IPS DF 6.9 (cell line): ENCODE results near the gene MDC1.

Experiments
- DNase-seq: peaks from one replicate; pipeline ENCODE4 v3.0.0-alpha.2; 2013; ENCODE audit warnings: low read depth, low spot score
- H3K27ac ChIP-seq: one replicate; pipeline ENCODE4 v1.5.1; 2013; ENCODE audit warnings: low read length, control low read depth
- H3K27me3 ChIP-seq: 2 replicates; pipeline ENCODE4 v1.6.1; 2013; ENCODE audit warnings: mild to moderate bottlenecking, low read length; ENCODE audit not compliant: control insufficient read depth, insufficient read depth
- H3K36me3 ChIP-seq: 2 replicates; pipeline ENCODE4 v1.6.1; 2013; ENCODE audit warnings: low read length; ENCODE audit not compliant: control insufficient read depth, insufficient read depth
- H3K4me1 ChIP-seq: 2 replicates; pipeline ENCODE4 v1.6.1; 2013; ENCODE audit warnings: low read length; ENCODE audit not compliant: control insufficient read depth, insufficient read depth
- H3K4me3 ChIP-seq: 2 replicates; pipeline ENCODE4 v1.5.1; 2013; ENCODE audit warnings: mild to moderate bottlenecking, low read length
- H3K9me3 ChIP-seq: 2 replicates; pipeline ENCODE4 v1.6.1; 2013; ENCODE audit warnings: low read length, inconsistent platforms; ENCODE audit not compliant: control insufficient read depth, insufficient read depth
- WGBS: extraction: QIAGEN DNeasy Blood & Tissue Kit; methylation state at CpG from one replicate; pipeline ENCODE4 v1.1.7; 2013; ENCODE audit warnings: mixed read lengths, missing lambda C conversion rate; ENCODE audit not compliant: insufficient read length, insufficient coverage; 5-methylcytosine and 5-hydroxymethylcytosine counted together

MDC1 gene

DNA sequence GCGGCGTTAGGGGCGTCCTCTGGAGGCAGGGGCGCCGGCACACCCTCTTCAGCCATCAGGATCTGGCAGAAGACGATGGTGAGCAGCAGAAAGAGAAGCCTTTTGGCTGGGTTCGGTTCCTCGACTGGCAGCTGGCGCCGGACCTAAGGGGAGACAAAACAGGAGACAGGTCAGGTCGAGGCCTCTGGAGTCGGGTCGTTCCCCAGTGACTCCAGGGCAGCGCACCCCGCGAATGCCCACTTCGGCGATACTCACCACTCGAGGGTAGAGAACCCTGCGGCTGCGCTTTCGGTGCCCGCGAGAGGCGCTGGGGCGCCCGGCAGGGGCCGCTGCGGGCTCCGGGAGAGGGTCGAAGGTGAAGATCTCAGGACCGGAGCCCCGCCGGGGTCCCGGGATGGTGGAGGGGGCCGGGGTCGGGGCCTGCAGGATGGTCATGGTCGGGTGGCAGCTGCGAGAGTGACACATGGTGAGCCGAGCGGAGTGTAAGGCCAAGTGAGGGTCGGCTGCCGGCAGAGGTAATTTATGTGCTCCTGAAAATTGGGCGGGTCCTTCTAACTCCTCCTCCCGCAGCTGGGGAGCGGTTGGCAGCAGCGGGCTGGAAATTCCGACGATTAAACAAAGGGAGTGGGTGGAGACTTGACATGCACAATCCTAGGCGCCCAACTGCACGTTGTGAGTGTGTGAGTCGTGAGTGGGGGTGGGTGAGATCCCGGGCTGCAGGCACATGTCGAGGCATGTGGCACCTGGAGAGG lies 27.1 kb upstream of the MDC1 start, which contains the start of gene IER3:
TSS of gene IER3 (minus strand) at position 494 of the 752 bp plus-strand sequence. CDS start at position 465, 29 bp downstream.
- H3K36me3 ChIP-seq: peaks cover 10% of the 10 kb centered on the region
- H3K4me3 ChIP-seq: peak within 1 kb of the TSS; percentile 65; the same call in 1 of the 2 replicates
- WGBS: no CpG with 5 or more reads among the region's 54 CpGs
- peaks cover 1% of the 10 kb centered on the region; the same call in 1 of the 2 replicates for H3K4me1 ChIP-seq
- no peaks in the 10 kb centered on the region for H3K9me3 ChIP-seq
- H3K27me3 ChIP-seq: no peaks in the 10 kb centered on the region
- DNase-seq: peak; percentile 75
- no peak within 1 kb of the TSS for H3K27ac ChIP-seq

DNA sequence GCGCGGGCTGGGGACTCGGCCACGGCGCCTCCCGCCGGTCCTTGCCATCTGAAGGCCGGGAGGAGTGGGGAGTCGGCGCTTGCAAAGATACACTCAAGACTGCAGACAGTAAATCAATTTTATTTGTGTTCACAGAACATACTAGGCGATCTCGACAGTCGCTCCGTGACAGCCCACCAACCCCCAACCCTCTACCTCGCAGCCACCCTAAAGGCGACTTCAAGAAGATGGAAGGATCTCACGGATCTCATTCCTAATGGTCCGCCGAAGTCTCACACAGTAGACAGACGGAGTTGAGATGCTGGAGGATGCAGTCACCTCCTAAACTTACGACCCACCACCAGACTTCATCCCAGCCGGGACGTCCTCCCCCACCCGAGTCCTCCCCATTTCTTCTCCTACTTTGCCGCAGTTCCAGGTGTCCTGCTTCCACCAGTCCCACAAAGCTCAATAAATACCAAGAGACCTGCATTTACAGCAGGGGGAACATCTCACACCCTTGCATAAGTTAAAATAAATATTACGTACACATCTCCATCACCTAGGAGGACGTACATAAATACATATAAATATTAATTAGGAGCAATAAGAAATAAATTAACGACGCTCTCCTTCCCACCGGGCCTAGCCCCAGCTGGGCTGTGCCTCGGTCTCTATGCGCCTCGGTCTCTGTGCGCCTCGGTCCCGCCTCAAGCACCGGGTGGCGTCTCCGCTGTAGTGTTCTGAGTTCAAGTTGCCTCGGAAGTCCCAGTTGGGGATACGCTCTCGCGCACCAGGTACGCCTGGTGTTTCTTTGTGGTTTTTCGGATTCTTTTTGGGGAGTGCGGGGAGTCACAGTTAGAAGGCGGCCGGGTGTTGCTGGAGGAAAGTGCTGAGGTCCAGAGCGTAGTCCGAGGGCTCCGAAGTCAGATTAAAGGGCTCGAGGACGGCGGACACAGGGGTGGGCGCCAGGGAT lies 26.3 kb upstream of the MDC1 start:
- H3K36me3 ChIP-seq: peaks cover 10% of the 10 kb centered on the region
- peaks cover 1% of the 10 kb centered on the region; the same call in 1 of the 2 replicates for H3K4me1 ChIP-seq
- no peaks in the 10 kb centered on the region for H3K9me3 ChIP-seq
- H3K4me3 ChIP-seq: peak overlapping the region; percentile 65; the same call in 1 of the 2 replicates
- no peak for DNase-seq
- no peaks in the 10 kb centered on the region for H3K27me3 ChIP-seq
- WGBS: no CpG with 5 or more reads among the region's 55 CpGs
- no peak overlapping the region for H3K27ac ChIP-seq

DNA sequence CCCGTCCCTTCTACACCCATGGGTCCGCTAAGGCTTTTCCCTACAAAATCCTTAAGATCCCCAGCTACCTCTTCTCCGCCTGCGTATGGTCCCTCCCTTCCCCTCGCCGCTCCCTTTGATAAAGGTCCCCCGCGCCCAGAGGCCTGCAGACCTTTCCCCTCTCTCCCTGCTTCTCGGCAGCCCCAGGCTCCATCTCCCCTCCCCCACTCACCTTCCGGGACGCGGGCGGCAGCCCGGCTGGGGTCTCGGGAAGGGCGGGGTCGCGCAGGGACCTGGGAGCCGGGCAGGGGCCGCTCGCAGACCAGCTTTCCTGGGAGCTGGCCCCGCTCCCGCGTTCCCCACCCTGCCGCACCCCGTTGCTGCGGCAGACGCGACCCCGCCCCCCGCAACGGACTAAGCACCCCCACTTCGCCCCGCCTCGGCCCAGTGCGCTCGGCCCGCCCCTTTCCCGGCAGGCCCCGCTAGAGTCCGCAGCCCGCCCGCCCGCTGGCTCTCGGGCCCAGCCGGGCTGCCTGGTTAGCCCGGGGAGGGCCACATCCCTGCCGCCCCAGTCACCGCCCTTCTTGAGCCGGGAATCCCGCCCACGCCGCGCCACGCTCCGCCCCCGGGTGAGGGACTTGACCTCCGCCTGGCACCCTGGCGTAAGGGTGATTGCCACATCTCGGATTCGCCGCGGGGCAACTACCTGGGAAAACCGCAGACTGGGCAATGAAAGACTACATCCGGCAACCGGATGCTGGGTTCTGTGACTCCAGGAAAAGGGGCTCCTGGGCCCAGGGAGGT lies 25.4 kb upstream of the MDC1 start, which contains the start of gene FLOT1:
TSS of gene FLOT1 (minus strand) at position 372 of the 783 bp plus-strand sequence. CDS start 498 bp downstream, outside the sequence.
- no CpG with 5 or more reads among the region's 66 CpGs for WGBS

DNA sequence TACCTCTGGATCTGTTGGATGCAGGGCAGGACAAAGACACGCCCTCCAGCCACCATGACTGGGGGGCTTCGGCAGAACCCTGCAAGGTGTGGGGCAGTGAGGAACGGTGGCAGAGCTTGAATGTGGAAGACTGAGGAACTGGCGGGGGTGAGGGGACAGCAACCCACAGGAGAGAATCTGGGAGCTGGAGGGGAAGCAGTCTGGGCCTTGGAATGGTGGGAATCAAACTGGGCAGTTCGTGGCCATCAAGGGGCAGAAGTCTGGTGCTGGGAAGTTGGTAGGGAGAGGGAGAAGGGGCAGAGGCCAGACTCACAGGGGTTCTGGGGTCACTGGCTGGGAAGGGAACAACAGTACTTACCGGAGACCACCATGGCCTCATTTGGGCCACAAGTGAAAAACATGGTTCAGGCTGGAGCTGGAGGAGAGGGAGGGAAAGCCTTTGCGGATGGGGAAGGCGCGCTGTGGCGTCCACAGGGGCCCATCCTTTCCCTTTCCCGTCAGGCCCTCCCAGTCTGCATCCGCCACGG lies 24.8 kb upstream of the MDC1 start:
- DNase-seq: no peak
- peaks cover 13% of the 10 kb centered on the region for H3K36me3 ChIP-seq
- no CpG with 5 or more reads among the region's 13 CpGs for WGBS
- peaks cover 1% of the 10 kb centered on the region; the same call in 1 of the 2 replicates for H3K4me1 ChIP-seq
- no peak overlapping the region for H3K27ac ChIP-seq
- H3K4me3 ChIP-seq: peak overlapping the region; percentile 65
- no peaks in the 10 kb centered on the region for H3K27me3 ChIP-seq
- H3K9me3 ChIP-seq: no peaks in the 10 kb centered on the region

More for the DNA sequence above, 25.4 kb upstream of the MDC1 start, which contains the start of gene FLOT1:
- peaks cover 13% of the 10 kb centered on the region for H3K36me3 ChIP-seq
- peak; percentile 68 for DNase-seq
- H3K27me3 ChIP-seq: no peaks in the 10 kb centered on the region
- no peaks in the 10 kb centered on the region for H3K9me3 ChIP-seq
- H3K4me1 ChIP-seq: peaks cover 1% of the 10 kb centered on the region; the same call in 1 of the 2 replicates
- H3K27ac ChIP-seq: no peak within 1 kb of the TSS
- peak within 1 kb of the TSS; percentile 65 for H3K4me3 ChIP-seq

DNA sequence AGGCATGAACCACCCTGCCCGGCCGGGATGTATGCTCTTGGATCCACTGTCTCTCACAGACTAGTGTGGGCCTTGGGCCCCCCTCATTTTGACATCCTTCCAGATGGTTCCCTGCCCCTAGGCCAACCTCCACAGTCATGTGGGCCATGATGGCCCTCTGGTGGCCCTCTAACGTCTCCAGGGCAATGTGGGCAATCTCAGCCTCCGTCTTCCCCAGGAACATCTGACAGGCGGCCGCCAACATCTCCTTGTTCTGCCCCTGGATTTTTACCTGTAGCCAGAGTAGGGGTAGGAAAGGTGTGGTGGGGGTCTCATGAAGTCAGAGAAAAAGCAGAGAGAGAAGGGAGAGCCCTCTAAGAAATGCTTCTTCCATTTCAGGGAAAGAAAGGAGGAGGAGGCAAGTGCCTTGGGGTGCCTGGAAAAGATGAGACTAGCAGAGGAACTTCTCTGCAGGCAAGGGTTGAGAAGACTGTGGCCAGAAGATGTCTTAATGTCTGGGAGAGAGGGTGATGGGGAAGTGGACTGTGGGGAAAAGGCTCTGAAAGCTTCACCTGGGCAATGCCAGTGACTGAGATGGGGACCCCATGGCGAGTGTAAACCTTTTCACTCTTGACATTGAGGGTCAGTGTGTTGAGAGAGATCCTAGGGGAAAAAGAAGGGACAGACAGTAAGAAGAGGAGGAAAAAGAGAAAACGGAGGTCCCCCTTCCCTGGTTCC lies 24.1 kb upstream of the MDC1 start:
- no peak overlapping the region for H3K27ac ChIP-seq
- no peaks in the 10 kb centered on the region for H3K9me3 ChIP-seq
- H3K4me1 ChIP-seq: peaks cover 1% of the 10 kb centered on the region; the same call in 1 of the 2 replicates
- no CpG with 5 or more reads among the region's 8 CpGs for WGBS
- H3K27me3 ChIP-seq: no peaks in the 10 kb centered on the region
- no peak overlapping the region; the same call in 1 of the 2 replicates for H3K4me3 ChIP-seq
- no peak for DNase-seq
- H3K36me3 ChIP-seq: peaks cover 13% of the 10 kb centered on the region

DNA sequence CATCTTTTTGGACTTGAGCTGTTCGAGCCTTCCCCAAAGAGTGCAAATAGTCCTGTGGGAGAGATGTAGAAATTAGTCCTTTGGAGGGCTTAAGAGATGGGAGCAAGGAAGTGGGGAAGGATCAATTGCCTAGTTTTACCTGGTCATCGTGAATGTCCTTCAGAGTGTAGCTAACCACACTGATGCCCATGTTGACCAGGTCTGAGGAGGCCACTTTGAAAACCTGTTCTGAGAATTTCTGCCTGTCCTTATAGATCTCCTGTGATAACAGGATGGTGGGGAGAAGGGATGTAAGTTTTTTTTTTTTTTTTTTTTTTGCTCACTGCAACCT lies 23.4 kb upstream of the MDC1 start:
- H3K4me3 ChIP-seq: no peak overlapping the region
- peaks cover 1% of the 10 kb centered on the region; the same call in 1 of the 2 replicates for H3K4me1 ChIP-seq
- no CpG with 5 or more reads among the region's 2 CpGs for WGBS
- no peaks in the 10 kb centered on the region for H3K27me3 ChIP-seq
- peaks cover 13% of the 10 kb centered on the region for H3K36me3 ChIP-seq
- no peak for DNase-seq
- no peaks in the 10 kb centered on the region for H3K9me3 ChIP-seq
- no peak overlapping the region for H3K27ac ChIP-seq

DNA sequence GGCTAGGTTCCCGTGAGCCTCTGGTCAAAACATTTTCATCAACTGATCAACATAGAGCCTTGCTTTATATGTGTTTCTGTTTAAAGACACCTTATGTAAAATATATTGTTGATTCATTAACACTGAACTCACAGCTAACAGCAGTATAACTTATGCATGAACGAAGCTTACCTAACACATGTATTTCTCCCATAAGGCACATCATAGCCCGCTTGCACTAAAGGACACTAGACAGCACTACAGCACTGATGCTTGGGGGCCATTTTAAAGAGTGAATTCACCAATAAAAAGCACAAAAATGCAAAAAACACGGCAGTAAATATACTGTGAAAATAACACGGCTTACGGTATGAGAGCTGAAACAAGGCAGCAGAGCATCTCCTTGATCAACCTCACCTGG lies 21.5 kb upstream of the MDC1 start:
- whole genome bisulfite sequencing: no CpG with 5 or more reads among the region's 6 CpGs
- 0 out of 2 replicates have a peak, but pooled peaks cover 1% of the 10 kb centered on the region for H3K4me1 ChIP-seq
- no peaks in the 10 kb centered on the region for H3K9me3 ChIP-seq
- DNase-seq: no peak
- H3K36me3 ChIP-seq: peaks cover 17% of the 10 kb centered on the region
- H3K27me3 ChIP-seq: no peaks in the 10 kb centered on the region
- no peak overlapping the region for H3K27ac ChIP-seq
- no peak overlapping the region for H3K4me3 ChIP-seq

DNA sequence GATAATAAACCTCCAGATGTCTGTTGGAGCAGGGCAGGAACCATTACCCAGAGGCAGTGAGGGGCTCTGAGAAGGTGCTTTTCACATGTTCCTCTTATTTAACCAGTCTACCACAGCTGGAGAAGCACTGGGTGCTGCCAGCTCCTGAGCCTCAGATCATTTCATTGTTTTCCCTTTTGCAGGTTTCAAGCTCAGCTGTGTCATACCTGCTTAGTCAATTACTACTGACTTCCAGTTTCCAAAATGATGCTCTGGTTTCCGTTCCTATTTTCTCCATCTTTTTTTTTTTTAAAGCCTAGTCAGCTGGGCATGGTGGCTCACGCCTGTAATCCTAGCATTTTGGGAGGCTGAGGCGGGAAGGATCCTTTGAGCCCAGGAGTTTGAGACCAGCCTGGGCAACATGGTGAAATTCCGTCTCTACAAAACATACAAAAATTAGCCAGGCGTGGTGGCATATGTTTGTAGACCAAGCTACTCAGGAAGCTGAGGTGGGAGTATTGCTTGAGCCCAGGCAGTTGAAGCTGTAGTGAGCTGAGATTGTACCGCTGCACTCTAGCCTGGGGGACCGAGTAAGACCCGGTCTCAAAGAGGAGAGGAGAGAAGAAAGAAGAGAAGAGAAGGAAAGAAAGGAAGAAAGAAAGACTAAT lies 18.7 kb upstream of the MDC1 start:
- H3K27me3 ChIP-seq: no peaks in the 10 kb centered on the region
- no peaks in the 10 kb centered on the region for H3K4me1 ChIP-seq
- H3K27ac ChIP-seq: no peak overlapping the region
- H3K36me3 ChIP-seq: peaks cover 17% of the 10 kb centered on the region
- H3K4me3 ChIP-seq: no peak overlapping the region
- no peak for DNase-seq
- no CpG with 5 or more reads among the region's 8 CpGs for WGBS
- H3K9me3 ChIP-seq: no peaks in the 10 kb centered on the region
